ENCODE results near the gene GARIN5A. TPM values are rescaled to one million over a fixed set of nuclear protein-coding genes. Genes with fewer than 3 reads are reported as not detected.

GARIN5A gene
- polyA plus RNA-seq, 1 of the 3 experiments (the other 2 are of a cell fraction), result 1.3 TPM

GRCh38 chr19:50492303-50493052 is 15.8 kb upstream of the GARIN5A start:
- no peaks in the 10 kb centered on the region for H4K20me1 ChIP-seq (ENCODE audit: insufficient read depth)
- ChIA-PET CTCF (no interaction called here), POLR2A (no interaction called here)
- TF ChIP-seq TEAD4 (IDR thresholded peaks at IDR 0.05; ENCODE audit: borderline replicate concordance, insufficient read depth) (no peak), MXI1 (IDR thresholded peaks at IDR 0.05; ENCODE audit: low read depth, low read length) (no peak), ELF1 (IDR thresholded peaks at IDR 0.05) (no peak), GATA2 (CRISPR knock-in tag; IDR thresholded peaks at IDR 0.05) (no peak), RAD21 (IDR thresholded peaks at IDR 0.05; ENCODE audit: low read length) (no peak), PBX3 (IDR thresholded peaks at IDR 0.05) (no peak)
- peaks cover 5% of the 10 kb centered on the region; the same call in 1 of the 2 replicates for H3K27me3 ChIP-seq (ENCODE audit: insufficient read depth)
- H3K9ac ChIP-seq, result no peak overlapping the region
- DNase-seq, result peak; percentile 53
- no peak overlapping the region for H3K4me3 ChIP-seq (ENCODE audit: low read depth in 2 of 2, low read length in 1 of 2)
- H3K9me3 ChIP-seq, result no peaks in the 10 kb centered on the region
- no peaks in the 10 kb centered on the region for H3F3A ChIP-seq (replicated peaks; ENCODE audit: insufficient read depth)
- no peaks in the 10 kb centered on the region for H3K36me3 ChIP-seq (replicated peaks in 1 of 2; ENCODE audit: control insufficient read depth in 1 of 2, insufficient read depth in 2 of 2, low read length in 1 of 2)
- H3K4me2 ChIP-seq, result no peak overlapping the region
- H2AFZ ChIP-seq (ENCODE audit: low read depth), result no peak overlapping the region
- peaks cover 0 to 3% of the 10 kb centered on the region in 2 experiments; a peak in 1 of 4 replicates for H3K4me1 ChIP-seq (ENCODE audit: control insufficient read depth in 1 of 2, insufficient read depth in 2 of 2, low read depth in 1 of 2, low read length in 1 of 2)
- H3K9me2 ChIP-seq, result no peaks in the 10 kb centered on the region
- no peaks in the 10 kb centered on the region for H3K79me2 ChIP-seq (ENCODE audit: insufficient read depth)
- no peak overlapping the region for H3K27ac ChIP-seq (ENCODE audit: low read depth in 2 of 2, low read length in 1 of 2)
- WGBS (ENCODE audit: low lambda C conversion rate), result 23% methylated on average over 11 of the region's 12 CpGs

DNA sequence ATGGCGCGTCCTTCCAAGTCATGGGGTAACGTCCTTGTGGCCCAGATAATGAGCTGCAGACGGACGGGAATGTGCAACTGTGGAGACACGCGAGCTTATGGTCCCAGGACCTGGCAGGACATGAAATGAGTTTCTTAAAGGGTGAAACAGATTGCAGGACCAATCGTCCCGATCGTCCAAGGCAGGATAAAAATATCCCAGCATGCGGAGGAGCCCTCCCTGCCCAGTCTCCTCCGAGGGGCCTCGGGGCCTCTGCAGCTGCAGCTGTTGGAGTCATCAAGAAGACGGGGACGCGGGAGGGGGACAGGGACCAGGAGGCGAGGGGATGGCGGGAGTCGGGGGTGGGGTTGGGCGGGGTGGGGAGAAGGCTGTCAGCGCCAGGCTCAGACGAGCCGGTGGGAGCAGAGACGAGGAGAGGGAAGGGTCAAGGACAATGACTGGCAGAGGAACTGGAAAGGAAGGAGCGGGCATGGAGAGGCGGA is 14.4 kb upstream of the GARIN5A start:
- 44% methylated on average over 25 of the region's 26 CpGs for WGBS (ENCODE audit: low lambda C conversion rate)
- H3K27ac ChIP-seq (ENCODE audit: low read depth in 2 of 2, low read length in 1 of 2), result no peak overlapping the region
- no peak overlapping the region for H3K4me3 ChIP-seq (ENCODE audit: low read depth in 2 of 2, low read length in 1 of 2)
- H3K27me3 ChIP-seq (ENCODE audit: insufficient read depth), result peaks cover 5% of the 10 kb centered on the region; the same call in 1 of the 2 replicates
- DNase-seq, result no peak
- H4K20me1 ChIP-seq (ENCODE audit: insufficient read depth), result no peaks in the 10 kb centered on the region
- no peak overlapping the region for H3K4me2 ChIP-seq
- H3K9me3 ChIP-seq, result no peaks in the 10 kb centered on the region; the same call in 1 of the 2 replicates
- TF ChIP-seq EP300 (IDR thresholded peaks at IDR 0.05; ENCODE audit: borderline replicate concordance in 1 of 2, low read depth in 1 of 2, low read length in 1 of 2), result no peak
- no peak for TF ChIP-seq TCF12 (IDR thresholded peaks at IDR 0.05)
- no peak for TF ChIP-seq EZH2phosphoT487 (IDR thresholded peaks at IDR 0.05; ENCODE audit: borderline replicate concordance, low read depth)
- TF ChIP-seq CTCF (IDR thresholded peaks at IDR 0.05), result no peak
- no peak for TF ChIP-seq JUND (IDR thresholded peaks at IDR 0.05)
- no peak for TF ChIP-seq MXI1 (IDR thresholded peaks at IDR 0.05; ENCODE audit: low read depth, low read length)
- TF ChIP-seq ELF1 (IDR thresholded peaks at IDR 0.05), result no peak
- no peak for TF ChIP-seq FOSL2 (IDR thresholded peaks at IDR 0.05; ENCODE audit: borderline replicate concordance, low read depth)
- no peaks in the 10 kb centered on the region for H3K9me2 ChIP-seq
- no peaks in the 10 kb centered on the region for H3F3A ChIP-seq (replicated peaks; ENCODE audit: insufficient read depth)
- H3K36me3 ChIP-seq (replicated peaks in 1 of 2; ENCODE audit: control insufficient read depth in 1 of 2, insufficient read depth in 2 of 2, low read length in 1 of 2), result peaks cover 0 to 3% of the 10 kb centered on the region in 2 experiments
- H3K9ac ChIP-seq, result no peak overlapping the region
- H2AFZ ChIP-seq (ENCODE audit: low read depth), result no peak overlapping the region
- POLR2A ChIA-PET, result interaction anchor here (0.6 kb wide), 1 partner anchor 18 kb away, joined by 4 read pairs; no protein-coding TSS in a partner anchor
- no peaks in the 10 kb centered on the region for H3K79me2 ChIP-seq (ENCODE audit: insufficient read depth)
- CTCF ChIA-PET, result interaction anchor here (3.1 kb wide), 1 partner anchor 66 kb away, joined by 9 read pairs; no protein-coding TSS in a partner anchor
- peaks cover 0 to 3% of the 10 kb centered on the region in 2 experiments; a peak in 1 of 4 replicates for H3K4me1 ChIP-seq (ENCODE audit: control insufficient read depth in 1 of 2, insufficient read depth in 2 of 2, low read depth in 1 of 2, low read length in 1 of 2)

Measured in SK-N-SH (cell line).